SH-SY5Y (cell line): ENCODE data around the gene PTPRG.

Experiments
- GATA2 ChIP-seq: IDR thresholded peaks from 2 replicates; pipeline ENCODE4 v1.6.1; 2011; ENCODE audit warnings: mild to moderate bottlenecking, low read depth, low read length
- GATA3 ChIP-seq: IDR thresholded peaks from 2 replicates; pipeline ENCODE4 v1.6.1; 2011; ENCODE audit warnings: low read depth, mild to moderate bottlenecking, low read length, moderate library complexity

The PTPRG gene

DNA sequence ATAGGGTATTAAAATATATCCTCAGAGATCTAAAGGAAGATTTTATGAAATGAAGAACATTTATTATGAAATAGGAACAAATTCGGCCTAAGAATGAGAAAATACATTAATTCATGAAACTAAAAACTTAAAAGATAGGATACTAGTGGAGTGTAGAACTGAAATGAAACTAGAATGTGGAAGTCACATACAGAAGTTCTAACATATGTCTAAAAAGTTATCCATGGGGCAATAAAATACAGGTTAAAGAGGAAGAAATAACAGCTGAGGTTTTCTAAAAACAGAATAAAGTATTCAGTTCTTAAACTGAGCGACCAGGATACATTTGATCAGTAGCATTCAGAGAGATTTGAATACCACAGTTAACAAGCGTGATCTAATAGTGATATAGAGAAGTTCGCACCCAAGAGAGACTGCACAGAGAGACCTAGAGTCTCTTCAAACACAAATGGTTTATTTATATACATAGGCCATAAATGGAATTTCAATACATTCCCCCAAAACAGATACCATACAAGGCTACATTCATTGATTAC lies 726.1 kb downstream of the PTPRG start:
- TF ChIP-seq GATA2 (no peak), GATA3 (no peak)

DNA sequence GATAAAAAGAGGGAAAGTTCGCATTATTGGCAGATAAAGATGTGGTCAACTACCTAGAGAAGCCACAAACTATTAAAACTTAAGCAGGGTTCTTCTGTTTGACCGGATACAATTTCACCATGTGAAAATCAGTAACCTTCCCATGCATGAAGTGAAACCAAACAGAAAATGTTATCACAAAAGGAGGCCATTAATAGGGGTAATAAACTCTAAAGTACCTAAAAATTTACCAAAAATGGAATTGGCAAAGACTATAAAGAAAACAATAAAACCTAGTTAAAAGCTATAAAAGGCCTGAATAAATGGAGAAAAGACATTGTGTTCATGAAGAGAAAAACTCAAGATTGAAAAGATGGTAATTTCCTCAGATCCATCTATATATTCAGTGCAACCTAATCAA lies 728.6 kb downstream of the PTPRG start:
- TF ChIP-seq GATA3: no peak

DNA sequence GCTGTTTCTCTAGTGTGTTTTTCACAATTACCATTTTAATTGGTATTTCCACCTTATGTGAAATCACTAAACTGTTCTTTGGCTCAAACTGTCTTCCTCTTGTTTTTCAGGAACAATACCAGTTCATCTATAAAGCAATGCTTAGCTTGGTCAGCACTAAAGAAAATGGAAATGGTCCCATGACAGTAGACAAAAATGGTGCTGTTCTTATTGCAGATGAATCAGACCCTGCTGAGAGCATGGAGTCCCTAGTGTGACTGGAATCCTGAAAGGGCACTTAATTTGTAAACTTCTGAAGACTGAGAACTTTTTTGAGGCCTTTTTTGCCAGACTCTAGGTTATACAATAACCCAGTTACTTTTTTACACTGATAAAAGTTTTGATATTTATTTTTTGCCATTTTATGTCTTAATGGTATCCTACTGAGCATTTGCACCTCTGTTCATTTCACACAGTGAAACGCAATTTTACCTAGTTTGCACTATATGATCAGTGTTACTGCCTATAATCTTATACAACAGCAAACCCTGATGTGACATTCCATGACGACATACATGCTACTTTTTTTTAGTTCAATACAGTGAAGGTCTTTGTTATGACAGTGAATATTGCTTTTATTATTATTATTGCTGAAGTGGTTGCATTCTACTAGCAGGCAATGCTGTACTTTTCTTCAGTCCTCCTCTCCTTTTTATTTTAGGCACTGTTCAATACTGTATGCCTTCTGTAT lies 731.8 kb downstream of the PTPRG start:
- TF ChIP-seq GATA3 (no peak), GATA2 (no peak)

DNA sequence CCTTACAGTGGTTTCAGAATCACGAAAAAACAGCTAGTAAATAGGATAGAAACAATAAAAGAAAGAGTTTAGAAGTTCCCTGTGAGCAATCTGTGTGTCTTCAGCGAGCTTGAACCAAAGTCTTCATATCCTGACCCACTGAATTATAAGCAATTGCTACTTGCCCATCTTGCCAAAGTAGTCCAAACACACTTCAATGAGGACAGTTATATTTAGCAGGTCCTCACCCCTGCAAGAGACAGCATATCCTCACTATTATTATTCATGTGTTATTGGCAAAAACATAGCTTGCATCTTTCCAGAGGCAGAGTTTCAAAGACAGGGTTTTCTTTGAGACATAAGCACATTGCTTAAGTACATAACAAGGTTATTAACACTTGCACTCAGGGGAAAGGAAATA lies 734.2 kb downstream of the PTPRG start:
- TF ChIP-seq GATA2 (no peak), GATA3 (no peak)

DNA sequence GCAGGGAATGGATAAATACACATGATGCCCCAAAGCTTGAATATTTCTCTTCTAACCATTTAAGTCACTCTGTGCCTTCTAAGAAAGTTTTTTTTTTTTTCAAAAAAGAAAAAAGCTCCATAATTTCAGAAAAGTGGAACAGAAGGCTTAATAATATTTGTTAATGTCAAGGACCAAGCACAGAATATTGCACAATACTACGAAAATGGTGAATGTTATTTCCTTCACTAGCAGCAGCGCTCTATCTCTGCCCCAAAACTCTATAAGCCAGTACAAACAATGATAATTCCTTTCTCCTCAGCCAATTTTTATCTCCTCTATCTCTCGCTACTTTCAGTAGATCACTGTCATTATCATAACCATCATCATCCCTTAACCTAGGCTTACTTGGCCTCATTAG lies 739.2 kb downstream of the PTPRG start:
- TF ChIP-seq GATA2 (no peak), GATA3 (no peak)

DNA sequence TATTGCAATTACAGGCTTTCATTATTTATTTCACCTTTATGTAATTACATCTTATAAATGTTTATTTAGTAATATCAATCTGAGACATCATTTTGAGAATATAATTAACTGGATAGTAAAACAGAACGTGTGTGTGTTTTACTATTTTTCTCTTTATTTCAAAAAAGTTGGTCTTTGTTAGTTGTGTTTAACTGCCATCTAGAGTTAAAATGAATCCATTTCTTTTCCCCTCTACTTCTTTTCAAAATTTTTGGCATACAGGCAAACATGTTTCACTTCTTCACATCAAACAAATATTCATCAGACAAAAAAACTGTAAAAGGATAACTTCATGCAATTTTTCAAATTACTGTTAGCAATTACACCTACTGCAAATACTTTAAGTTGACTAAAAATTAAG lies 750.8 kb downstream of the PTPRG start:
- TF ChIP-seq GATA3: no peak
- TF ChIP-seq GATA2: no peak

DNA sequence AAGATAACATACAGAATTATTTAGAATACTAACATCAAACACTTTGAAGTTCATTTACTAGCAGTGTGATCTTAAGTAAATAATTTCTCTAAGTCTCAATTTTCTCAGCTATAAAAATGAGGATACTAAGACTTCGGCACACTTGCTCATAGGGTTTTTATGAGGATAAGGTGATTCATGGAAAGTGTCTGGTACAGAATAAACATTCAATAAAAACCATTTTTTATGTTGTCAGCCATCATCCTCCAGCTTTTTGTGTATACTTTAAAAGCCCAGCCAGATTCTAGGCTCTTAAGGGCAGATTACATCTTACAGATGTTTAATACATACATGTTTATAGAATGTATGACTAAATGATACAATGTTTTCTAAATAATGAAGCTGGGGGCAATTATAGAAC lies 755.2 kb downstream of the PTPRG start:
- TF ChIP-seq GATA3: no peak
- no peak for TF ChIP-seq GATA2

DNA sequence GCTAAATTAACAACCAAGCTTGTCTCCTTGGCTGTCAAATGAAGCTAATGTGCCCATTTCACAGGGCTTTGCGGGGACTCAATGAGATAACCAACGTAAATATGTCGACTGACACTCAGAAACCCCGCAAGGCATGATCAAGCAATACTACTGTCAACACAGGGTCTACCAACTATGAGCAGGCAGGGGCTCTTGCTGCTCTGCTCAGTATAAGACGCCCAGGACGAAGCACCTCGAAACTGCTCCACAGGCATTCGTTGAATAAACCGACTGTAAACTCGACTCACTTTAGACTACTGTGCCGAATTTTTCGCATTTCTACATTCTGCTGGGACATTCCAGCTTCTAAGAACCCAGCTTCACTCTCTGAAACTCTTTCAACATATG lies 757.0 kb downstream of the PTPRG start:
- TF ChIP-seq GATA2 (no peak), GATA3 (no peak)

DNA sequence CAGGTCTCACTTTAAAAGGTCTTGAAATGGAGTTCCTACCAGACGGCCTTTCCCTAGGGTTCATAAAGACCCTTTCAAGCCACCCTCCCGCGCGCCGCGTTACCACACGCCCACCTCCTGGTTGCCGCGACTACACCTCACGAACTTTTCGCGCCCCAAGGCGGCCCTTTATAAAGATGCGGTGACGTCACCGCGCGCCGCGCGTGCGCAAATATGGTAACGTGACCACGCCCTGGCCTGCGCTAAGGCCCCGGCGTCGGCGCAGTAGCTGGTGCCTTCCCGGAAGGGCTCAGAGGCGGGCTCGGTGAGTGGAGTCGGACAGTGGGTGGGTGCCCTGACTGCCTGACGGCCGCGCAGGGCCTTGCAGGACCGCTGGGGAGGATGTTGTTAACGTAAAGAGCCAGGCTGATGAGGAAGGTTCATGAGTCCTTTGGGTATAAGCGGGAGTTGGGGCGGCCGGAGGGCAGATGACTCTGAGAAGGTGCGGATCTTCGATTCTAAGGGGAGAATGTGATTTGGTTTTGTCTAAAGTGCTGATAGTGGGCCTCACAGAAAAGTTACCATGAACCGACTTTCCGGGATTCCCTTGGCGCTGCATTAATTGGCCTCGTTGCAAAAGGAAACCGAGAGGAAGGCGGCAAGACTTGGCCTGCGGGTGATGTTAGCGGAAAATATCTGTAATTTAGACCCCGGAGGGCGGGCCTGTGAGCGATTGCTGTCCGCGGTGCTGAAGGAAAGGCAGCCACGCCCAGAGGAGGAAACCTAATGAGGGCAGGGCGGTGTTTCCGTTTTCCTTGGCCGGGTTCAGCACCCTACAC lies 757.6 kb downstream of the PTPRG start:
- TF ChIP-seq GATA2 (no peak), GATA3 (no peak)

DNA sequence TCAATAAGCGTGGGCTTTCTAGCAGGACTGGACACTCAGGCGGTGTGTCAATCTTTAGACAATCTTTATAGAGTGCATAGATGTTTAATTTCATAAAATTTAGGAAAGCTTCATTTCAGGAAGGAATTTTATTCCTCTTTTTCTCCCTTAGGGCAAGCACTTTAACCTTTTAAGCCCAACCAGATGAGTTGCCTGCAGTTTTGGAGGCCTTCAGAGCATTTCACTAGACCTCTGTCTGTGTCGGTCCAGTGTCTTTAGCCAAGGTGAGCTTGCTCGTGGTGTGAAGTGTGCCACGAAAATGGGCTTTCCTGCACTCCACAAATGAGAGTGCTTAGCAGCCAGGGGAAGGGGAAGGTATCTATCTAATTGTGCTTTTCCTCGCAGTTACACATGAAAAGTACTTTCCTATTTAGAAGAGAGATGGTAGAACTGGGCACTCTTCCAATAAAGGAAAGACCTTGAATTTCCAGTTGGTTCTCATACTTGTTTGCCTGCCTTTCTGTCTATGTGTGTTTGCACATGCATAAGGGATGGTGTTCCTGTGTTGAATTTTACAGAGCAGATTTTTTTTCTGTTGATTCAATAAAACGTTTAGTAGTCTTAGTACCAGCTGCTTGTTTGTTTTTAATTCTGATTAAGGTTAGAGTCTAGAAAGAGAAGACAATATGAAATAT lies 758.3 kb downstream of the PTPRG start:
- TF ChIP-seq GATA2 (no peak), GATA3 (no peak)

DNA sequence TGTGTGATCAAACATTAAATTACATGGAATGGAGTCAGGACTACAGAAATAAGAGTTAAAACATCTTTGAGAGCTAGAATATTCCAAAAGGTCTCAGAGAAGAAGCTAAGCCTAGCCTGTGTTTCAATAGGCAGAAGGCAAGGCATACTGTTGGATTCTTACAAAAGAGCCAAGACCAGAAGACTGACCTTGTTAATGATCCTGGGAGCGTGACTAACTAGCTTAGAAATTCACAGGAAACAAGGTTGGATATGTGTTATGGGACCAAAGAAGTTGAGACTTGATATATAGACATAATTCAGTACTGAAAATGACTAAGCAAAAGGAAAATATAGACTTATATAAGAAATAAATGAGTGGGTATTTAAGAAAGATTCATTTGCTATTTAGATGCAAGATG lies 761.9 kb downstream of the PTPRG start:
- TF ChIP-seq GATA3: no peak
- TF ChIP-seq GATA2: no peak

DNA sequence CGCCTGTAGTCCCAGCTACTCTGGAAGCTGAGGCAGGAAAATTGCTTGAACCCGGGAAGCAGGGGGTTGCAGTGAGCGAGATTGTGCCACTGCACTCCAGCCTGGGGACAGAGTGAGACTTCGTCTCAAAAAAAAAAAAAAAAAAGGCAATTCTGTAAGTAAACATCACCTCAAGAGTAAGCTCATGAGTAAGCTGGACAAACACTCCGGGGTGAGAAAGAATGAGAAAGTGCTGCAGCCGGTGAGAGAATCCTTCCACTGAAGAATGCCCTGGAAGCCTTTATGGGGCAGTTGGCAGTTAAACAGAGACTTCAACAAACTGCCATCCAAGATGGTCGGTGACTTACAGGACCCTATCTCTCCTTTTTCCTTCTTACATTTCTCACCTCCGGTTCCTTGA lies 764.5 kb downstream of the PTPRG start:
- TF ChIP-seq GATA3 (no peak), GATA2 (no peak)

DNA sequence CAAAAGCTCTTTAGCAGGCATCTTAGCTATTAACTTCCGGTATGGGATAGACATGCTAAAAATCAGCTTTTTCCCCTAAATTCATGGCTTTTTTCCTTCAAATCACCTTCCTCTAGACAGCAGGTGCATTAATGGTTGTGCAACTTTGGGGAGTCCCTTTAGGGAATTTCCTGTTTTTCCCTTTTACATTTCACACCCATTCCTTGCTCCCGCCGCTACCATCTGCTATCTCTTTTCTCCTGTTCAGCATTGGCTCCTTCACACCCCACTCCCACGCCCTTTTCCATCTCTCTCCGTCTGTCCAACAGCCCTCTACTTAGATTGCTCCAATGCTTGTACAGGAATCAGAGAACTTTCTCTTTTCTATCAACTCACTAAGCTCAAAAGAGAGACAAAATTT lies 768.6 kb downstream of the PTPRG start:
- no peak for TF ChIP-seq GATA3
- TF ChIP-seq GATA2: no peak

DNA sequence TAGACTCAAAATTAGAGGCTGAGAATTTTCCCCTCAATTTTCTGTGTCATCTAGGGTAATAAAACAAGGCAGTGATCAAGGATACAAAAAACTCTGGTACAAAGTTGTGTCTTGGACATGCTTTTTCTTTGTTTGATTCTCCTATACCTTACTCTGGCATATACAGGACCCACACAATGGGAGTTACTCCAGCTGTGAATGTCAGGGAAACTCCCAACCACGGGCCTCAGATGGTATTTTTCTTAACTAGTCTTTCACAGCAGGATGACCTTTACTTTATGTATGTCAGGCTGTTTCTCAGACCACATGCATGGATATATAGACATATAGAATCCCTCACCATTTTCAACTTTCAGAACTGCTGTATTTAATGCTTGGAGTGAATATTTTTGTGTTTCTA lies 770.6 kb downstream of the PTPRG start:
- TF ChIP-seq GATA3 (no peak), GATA2 (no peak)
